Middle frontal gyrus (tissue), 1 donor: ENCODE results near the gene SGO2.
"Not testable (repeated sequence)": the region's sequence is repeated elsewhere in the genome, so short reads cannot be mapped to it uniquely, and the experiment has no call there.

Experiments
- DNase-seq: peaks from one replicate; pipeline ENCODE4 v3.0.0-alpha.2; 2015; ENCODE audit warnings: low spot score; ENCODE audit errors: extremely low spot score

SGO2 gene

DNA sequence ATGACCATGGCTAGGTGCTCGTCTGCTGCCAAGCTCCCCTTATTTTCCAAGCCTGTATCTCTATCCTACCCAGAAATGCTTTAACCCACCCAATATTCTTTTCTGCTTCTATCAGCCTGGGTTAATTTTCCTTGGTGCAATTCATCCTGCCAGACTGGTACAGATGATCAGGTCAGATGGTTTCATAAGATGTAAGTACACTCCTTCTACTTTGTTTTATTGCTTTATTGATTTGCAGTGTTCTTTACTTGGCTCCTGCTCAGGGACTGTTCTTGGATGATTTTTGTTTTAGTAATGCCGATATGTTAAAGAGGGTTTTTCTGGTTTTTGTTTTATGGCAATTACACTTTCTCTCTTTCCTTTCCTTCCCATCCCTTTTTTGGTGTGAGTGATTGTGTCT, 2.4 kb upstream of the SGO2 start:
- no peak for DNase-seq

- DNase-seq: no peak
Observed at GRCh38 chr2:200525066-200525465, 941 bp upstream of the SGO2 start.

GRCh38 chr2:200525551-200525881, 491 bp upstream of the SGO2 start:
- DNase-seq: no peak

GRCh38 chr2:200528228-200528627, 2.2 kb downstream of the SGO2 start:
- no peak for DNase-seq

- no peak for DNase-seq
Observed at GRCh38 chr2:200533754-200534153, 7.7 kb downstream of the SGO2 start.

- no peak for DNase-seq
Observed at GRCh38 chr2:200534572-200534971, 8.6 kb downstream of the SGO2 start.

DNA sequence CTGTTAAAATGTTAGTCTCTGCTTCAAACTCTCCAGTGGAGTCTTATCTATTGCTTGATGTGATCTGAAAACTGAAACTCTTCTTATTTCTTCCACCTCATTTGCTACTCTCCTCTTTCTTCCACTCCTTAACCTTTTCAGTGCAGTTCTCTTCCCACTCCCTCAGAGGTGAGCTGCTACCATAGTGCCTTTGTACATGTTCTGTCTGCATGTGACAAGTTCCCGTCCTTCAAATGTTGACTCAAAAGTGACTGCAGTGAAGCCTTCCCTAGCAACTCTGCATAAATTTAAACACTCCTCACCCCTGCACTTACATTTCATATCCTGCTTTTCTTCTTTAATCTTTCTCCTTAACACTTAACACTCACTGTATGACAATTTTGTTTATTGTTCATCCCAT, 12.1 kb downstream of the SGO2 start:
- no peak for DNase-seq

GRCh38 chr2:200540793-200541192, 14.8 kb downstream of the SGO2 start:
- DNase-seq: no peak

GRCh38 chr2:200566596-200566995, 40.6 kb downstream of the SGO2 start:
- not testable (repeated sequence) for DNase-seq

- no peak for DNase-seq
Observed at GRCh38 chr2:200567932-200568331, 41.9 kb downstream of the SGO2 start.

DNA sequence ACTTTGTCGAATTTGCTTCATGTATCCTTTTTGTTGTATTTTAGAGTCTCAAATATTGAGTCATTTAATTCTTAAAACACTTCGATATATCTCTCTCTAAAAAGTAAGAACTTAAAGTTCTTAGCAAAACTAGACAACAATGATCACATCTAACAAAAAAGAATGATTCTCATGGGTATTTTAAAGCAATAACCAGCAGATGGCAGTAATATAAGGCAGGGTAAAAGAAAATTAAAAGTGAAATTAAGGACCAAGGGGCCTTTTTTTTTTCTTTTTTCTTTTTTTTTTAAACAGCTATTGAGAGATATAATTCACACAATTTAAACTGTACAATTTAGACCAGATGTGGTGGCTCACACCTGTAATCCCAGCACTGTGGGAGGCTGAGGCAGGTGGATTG, 50.0 kb downstream of the SGO2 start:
- no peak for DNase-seq

GRCh38 chr2:200577027-200577426, 51.0 kb downstream of the SGO2 start:
- no peak for DNase-seq

GRCh38 chr2:200578778-200579177, 52.8 kb downstream of the SGO2 start:
- DNase-seq: no peak

- DNase-seq: no peak
Observed at GRCh38 chr2:200584639-200585038, 58.6 kb downstream of the SGO2 start.

DNA sequence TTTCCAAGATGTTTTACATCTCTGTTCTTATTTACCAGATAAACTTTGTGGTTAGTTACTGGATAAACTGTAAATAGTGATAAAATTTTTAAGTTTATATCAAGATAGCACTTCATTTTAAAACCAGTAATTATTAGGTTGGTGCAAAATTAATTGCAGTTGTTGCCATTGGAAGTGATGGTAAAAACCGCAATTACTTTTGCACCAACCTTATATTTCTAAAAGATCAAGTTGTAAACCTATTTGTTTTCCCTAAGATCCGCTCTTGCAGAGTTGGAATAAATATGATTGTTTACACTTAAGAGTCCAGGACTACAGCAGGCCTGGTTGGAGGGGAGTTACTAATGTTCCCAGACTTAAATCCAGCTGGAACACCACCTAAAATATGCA, 59.3 kb downstream of the SGO2 start:
- DNase-seq: no peak

DNA sequence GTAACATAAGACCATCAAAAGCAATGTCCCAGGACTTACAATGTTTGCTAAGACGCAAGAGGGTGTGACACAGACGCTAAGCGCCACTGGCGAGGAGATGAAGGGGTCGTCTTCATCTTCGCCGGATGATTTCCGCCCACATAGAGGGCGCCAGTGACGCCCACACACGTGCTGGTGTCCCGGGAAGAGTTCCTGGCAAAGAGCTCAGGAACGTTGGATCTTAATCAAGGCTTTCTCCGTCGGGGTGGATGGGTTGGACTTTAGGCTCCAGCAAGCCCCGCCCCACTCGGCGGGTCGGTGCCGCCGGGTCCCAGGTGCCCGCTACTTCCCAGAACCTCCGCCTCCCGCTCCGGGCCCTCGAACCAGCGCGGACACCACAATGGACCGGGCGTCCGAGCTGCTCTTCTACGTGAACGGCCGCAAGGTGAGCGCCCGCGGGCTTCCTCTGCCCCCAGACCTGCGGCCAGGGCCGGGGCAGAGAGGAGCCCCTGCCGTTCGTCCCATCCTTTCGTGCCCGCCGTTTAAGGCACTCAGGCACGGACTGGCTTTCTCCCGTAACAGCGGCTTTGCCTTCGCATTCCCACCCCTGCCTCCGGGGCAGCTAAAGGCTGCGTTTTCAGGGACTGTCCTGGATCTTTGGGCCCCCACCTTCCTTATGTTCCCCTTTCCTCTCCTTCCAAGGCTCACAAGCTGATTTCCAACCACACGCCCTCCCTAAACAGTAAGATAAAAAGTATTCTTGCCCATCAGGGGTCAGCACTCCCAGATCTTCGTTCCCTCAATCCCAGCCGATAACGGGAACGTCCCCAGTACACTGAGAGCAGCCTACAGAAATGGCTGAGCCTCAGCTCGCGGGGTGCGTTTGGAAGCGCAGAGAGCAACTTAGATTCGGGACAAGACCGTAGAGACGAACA, 60.0 kb downstream of the SGO2 start, which contains the start of gene AOX1:
Gene AOX1, plus strand, starts transcription at position 285 of the 914 bp plus-strand sequence. Its CDS starts 95 bp downstream, at position 380.
- DNase-seq: no peak

DNA sequence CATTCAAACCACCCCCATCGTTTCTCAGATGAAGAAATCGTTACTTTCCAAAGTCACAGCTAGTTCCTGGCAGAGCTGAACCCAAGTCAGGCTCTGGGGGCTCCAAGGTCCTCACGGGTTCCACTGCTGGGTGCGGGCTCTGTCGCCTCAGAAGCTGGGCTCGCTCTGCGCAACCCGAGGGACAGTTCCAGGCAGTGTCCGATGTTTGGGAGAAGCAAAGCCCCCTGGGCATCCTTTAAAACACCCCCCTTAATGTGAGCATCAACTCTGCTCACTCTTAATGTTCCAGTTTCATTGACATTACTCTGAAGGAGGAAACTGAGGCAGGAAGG, 60.6 kb downstream of the SGO2 start:
- DNase-seq: no peak

GRCh38 chr2:200587007-200587616, 61.1 kb downstream of the SGO2 start:
- DNase-seq: no peak

DNA sequence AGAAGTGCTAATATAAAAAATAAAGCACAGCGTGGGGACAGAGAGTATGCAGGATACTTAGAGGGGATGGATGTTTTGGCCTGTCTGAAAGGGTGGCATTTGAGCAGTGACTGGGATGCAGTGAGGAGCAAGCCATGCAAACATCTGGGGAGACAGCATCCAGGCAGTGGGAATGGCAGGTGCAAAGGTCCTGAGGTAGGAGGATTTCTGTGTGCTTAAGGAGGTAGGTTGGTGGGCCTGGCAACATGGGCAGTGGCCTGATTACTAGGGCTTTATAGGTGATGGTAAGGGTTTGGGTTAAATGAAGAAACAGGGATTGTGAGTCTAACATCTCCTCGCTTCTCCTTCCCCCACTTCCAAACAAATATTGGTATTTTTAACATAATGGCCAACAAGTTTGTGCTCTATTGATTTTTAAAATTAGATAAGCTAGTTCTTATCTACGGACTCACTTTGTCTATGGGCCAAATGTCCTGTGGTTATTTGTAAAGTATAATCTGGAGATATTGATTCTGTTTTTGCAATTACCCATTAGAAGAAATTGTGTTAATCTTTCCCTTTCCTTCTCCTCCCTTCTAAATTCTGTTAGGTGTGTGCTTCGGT, 62.2 kb downstream of the SGO2 start:
- DNase-seq: no peak

- no peak for DNase-seq
Observed at GRCh38 chr2:200590090-200590489, 64.1 kb downstream of the SGO2 start.

GRCh38 chr2:200591308-200591707, 65.3 kb downstream of the SGO2 start:
- DNase-seq: no peak

- no peak for DNase-seq
Observed at GRCh38 chr2:200592406-200593075, 66.5 kb downstream of the SGO2 start.
